ENCODE measurements around the gene XAB2. TPM values are rescaled to one million over a fixed set of nuclear protein-coding genes. Genes with fewer than 3 reads are reported as not detected.
"Not testable (repeated sequence)": the region's sequence is repeated elsewhere in the genome, so short reads cannot be mapped to it uniquely, and the experiment has no call there.

The XAB2 gene
- total RNA-seq, 1 donor from 2014 or later, result 27.5 TPM

DNA sequence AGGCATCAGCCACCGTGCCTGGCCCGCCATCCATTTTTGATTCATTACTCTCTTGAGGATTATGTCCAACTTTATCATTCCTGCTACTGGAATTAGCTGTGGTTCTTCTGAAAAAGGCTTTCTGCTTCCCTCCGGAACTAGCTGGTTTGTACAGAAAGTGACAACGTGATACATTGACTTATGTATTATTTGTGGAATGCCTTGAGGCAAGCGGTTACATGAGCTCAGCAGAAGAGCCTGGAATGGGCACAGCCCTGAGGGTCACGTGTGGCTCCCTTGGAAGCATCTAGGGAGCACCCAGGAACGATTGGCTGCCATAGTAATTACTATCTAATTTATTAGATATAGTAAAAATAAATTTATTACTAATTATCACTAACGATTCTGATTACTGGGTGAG is 25.1 kb upstream of the XAB2 start:
- ATAC-seq (no peak), DNase-seq (no peak)
- intact Hi-C loops (cut with micrococcal nuclease), result no loop called here

DNA sequence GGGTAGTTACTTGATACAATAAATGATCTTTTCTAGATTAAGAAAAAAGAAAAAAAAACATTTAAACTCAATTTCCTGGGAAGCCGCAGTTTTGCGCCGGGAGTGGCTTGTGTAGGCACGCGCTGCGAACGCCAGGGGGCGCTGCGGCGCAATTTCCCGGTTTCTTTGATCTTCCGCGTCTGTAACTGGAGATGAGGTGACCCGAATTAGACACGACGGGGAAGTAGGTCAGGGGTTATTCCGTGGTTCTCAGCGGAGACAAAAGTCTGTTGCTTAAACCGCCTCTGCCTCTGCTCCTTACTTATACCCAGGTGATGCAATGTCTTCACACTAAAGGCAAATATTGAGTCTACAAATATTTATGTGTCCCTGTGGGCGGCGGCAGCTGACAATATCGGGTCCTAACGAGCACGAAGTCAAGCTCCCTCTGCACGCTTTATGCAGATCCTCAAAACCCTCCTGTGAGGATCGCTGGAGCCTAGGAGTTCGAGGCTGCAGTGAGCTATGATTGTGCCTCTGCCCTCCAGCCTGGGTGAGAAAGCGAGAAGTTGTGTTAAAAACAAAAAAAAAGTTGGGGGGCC is 22.8 kb upstream of the XAB2 start:
- intact Hi-C loops (cut with micrococcal nuclease), result no loop called here
- DNase-seq, result peak; percentile 89
- peak; percentile 84 for ATAC-seq

DNA sequence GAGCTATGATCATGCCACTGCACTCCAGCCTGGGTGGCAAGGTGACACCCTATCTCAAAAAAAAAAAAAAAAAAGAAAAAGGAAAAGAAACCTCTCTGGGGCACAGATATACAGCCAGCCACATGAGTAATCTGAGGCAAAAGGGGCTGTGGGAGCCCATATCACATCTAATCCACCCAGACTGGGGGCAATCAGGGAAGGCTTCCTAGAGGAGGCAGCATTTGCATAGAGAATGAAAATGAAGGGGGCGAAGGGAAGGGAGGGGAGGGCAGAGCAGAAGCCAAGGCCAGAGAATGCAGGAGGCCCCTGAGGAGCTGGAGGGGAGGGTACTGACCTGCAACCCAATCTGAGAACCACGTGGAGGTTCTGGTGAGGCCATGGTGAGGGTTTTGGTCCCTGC is 20.8 kb upstream of the XAB2 start:
- ATAC-seq (no peak), DNase-seq (no peak)
- intact Hi-C loops (cut with micrococcal nuclease), result no loop called here

DNA sequence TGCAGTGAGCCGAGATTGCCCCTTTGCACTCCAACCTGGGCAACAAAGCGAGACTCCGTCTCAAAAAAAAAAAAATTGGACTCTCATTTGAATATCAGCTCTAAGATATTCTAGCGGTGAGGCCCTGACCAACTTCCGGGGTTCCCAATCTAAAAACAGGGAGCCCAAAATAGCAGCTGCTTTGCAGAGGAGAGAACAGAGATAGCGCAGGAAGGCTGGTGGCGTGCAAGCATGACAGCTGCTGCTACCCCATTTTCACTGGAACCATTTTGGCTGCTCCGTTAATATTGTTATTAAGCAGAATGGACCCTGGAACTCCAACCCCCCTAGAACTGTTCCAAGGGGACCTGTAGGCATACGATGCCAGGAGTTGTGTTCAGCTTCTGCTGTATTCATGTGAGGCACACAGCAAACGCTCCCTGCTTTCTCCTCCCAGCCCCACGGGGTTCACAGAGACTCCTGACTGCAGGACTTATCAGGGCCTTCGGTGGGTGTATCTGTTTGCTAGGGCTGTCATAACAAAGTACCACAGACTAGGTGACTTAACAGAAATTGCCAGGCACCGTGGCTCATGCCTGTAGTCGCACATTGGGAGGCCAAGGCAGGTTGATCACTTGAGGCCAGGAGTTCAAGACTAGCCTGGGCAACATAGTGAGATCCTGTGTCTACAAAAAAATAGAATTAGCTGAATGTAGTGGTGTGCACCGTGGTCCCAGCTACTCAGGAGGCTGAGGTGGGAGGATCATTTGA is 19.1 kb upstream of the XAB2 start:
- ATAC-seq (peak; percentile 43), DNase-seq (no peak)
- intact Hi-C loops (cut with micrococcal nuclease), result no loop called here

DNA sequence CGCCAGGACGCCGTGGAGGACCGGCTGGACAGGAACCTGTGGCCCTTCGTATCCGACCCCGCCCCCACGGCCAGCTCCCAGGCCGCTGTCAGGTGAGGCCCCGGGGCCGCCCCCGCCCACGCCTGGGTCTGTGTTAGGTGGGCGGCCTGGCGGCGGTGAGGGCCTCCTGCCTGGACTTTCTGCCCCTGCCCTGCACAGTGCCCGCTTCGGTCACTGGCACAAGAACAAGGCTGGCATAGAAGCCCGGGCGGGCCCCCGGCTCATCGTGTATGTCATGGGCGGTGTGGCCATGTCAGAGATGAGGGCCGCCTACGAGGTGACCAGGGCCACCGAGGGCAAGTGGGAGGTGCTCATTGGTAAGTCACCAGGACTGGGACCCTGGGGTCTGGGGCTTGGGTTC is 17.8 kb upstream of the XAB2 start:
- intact Hi-C loops (cut with micrococcal nuclease), result no loop called here
- DNase-seq, result no peak
- ATAC-seq, result no peak

DNA sequence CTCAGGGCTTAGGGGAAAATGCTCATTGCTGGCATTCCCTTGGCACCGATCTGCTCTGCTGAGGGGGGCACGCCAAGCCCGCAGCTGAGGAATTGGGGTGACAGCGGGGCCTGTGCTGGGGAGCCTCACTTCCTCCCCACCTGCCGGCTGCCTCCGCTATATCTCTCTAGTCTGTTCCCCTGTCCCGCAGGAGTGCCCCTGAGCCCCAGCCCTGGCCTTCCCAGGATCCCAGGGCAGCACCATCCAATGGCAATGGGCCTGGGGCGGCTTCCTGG is 17.0 kb upstream of the XAB2 start:
- no peak for ATAC-seq
- DNase-seq, result no peak
- intact Hi-C loops (cut with micrococcal nuclease), result no loop called here

DNA sequence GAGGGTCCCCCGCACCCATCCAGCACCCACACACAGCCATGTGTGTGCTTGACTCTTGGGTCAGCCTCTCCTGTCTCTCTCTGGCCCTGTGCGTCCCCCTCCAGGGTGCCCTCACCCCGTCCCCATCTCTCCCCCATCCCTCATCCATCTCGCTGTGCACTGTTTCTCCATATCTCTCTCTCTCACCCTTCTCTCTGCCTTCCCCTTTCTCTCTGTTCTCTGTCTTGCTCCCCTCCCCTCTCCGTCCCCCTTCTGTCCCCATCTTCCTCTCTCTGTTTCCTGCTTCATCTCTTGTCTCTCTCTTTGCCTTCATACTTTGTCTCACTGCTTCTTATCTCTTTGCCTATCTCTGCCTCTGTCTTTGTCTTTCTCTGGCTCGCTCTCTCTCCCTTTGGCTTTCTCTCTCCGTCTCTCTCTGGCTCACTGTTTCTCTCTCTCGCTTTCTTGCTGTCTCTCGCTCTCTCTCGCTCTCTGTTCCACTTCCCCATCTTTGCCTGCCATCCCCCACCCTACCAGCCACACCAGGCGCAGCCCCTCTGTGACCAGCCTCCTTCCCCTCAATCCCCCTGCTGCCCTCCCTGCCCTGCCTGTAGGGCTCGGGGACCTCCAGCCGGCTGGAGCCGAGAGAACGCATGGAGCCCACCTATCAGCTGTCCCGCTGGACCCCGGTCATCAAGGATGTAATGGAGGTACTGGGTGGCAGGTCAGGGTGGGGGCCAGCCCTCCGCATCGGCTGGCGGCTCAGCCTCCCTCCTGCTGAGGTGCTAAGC is 16.5 kb upstream of the XAB2 start:
- no peak for DNase-seq
- intact Hi-C loops (cut with micrococcal nuclease), result no loop called here
- no peak for ATAC-seq

- intact Hi-C loops (cut with micrococcal nuclease), result no loop called here
- ATAC-seq, result no peak
These were observed 15.8 kb upstream of the XAB2 start for GRCh38 chr19:7645163-7645562.

GRCh38 chr19:7644550-7644877 is 15.2 kb upstream of the XAB2 start:
- intact Hi-C loops (cut with micrococcal nuclease), result no loop called here
- ATAC-seq (no peak), DNase-seq (no peak)

More at GRCh38 chr19:7645163-7645562, 15.8 kb upstream of the XAB2 start:
- DNase-seq, result no peak

DNA sequence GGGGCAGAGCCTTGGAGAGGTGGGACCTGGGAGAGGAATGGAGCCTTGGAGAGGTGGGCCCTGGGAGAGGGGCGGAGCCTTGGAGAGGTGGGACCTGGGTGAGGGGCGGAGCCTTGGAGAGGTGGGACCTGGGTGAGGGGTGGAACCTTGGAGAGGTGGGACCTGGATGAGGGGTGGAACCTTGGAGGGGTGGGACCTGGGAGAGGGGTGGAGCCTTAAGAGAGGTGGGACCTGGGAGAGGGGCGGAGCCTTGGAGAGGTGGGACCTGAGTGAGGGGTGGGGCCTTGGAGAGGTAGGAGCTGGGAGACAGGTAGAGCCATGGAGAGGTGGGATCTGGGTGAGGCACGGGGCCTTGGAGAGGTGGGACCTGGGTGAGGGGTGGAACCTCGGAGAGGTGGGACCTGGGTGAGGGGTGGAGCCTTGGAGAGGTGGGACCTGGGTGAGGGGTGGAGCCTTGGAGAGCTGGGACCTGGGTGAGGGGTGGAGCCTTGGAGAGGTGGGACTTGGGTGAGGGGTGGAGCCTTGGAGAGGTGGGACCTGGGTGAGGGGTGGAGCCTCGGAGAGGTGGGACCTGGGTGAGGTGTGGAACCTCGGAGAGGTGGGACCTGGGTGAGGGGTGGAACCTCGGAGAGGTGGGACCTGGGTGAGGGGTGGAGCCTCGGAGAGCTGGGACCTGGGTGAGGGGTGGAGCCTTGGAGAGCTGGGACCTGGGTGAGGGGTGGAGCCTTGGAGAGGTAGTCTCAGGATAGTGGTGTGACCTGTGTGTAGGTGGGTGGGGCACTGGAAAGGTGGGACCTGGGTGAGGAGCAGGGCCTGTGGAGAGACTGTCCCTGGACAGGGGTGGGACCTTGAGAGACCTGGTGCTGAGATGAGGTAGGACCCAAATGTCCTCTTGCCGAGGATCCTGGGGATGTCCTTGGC is 14.5 kb upstream of the XAB2 start:
- intact Hi-C loops (cut with micrococcal nuclease); ATAC-seq; DNase-seq: not testable (repeated sequence)

DNA sequence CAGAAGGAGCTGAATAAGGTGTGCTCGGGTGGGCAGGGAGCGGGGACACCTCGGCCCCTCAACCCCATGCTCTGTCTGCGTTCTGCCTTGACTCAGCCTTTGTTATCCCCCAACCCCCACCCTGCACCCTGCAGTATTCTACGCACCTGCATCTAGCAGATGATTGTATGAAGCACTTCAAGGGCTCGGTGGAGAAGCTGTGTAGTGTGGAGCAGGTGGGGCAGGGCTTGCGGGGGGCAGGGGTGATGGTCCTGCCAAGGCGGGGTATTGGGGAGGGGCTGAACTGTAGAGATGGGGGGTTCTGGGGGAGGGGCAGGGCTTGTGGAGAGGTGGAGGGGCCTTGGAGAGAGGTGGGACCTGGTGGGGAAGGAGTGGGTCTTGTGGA is 13.7 kb upstream of the XAB2 start:
- intact Hi-C loops (cut with micrococcal nuclease), result no loop called here

DNA sequence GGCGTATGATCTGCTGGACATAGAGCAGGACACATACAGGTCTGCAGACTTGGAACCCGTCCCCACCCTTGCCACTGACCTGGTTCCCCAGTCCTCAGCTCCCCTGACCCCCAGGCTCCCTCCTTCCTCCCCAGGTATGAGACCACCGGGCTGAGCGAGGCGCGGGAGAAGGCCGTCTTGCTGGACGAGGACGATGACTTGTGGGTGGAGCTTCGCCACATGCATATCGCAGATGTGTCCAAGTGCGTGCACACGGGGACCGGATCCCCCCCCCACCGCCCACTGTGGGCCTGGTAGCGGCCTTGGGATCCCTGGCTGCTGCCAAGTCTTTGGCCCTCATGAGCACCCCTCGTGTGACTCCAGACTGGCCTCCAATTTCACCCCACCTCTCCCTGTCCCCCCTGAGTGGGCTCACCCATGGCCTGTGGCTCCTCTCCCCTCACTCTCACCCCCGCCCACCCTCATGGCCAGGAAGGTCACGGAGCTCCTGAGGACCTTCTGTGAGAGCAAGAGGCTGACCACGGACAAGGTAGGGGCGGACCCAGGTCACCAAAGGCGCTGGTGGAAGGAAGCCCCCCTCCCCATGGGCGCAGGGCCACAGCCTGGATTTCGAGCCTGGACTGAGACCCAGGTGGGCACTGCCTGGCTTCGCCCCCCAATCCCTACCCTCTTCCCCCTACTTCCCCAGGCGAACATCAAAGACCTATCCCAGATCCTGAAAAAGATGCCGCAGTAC is 13.1 kb upstream of the XAB2 start:
- DNase-seq, result no peak
- no peak for ATAC-seq
- intact Hi-C loops (cut with micrococcal nuclease), result no loop called here

More for the DNA sequence above, 13.7 kb upstream of the XAB2 start:
- ATAC-seq, result no peak
- no peak for DNase-seq

DNA sequence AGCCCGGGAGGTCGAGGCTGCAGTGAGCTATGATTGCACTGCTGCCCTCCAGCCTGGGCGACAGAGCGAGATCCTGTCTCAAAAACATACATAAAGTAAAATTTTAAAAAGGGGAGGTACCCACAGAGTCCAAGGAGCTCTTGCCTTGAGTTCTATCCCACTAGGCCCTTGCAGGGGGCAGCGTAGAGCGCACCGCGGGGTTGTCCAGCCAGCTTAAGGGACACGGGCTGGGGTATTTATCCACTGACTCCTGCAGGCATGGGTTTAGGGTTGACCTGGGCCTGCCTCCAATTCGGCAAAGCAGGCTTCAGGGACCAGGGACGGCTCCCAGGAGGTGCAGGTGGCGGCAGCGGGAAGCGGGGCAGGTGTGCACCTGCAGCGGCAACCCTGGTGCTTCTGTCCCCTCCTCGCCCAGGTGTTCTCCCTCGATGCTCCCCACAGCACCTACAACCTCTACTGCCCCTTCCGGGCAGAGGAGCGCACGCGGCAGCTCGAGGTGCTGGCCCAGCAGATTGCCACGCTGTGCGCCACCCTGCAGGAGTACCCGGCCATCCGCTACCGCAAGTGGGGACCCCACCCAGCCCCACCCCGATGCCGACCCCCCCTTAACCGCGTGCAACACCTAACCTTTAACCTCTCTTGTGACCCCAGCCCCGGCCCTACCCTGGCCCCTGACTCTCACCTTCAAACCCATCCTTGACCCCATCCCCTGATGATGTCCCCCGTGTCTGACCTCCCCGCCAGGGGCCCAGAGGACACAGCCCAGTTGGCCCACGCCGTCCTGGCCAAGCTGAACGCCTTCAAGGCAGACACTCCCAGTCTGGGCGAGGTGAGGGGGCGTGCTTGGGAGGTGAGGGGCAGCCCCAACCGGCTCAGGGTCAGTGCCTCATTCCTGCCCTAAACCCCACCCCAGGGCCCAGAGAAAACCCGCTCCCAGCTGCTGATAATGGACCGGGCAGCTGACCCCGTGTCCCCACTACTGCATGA is 12.2 kb upstream of the XAB2 start:
- intact Hi-C loops (cut with micrococcal nuclease), result no loop called here
- DNase-seq (no peak), ATAC-seq (no peak)

GRCh38 chr19:7640803-7641202 is 11.5 kb upstream of the XAB2 start:
- intact Hi-C loops (cut with micrococcal nuclease), result no loop called here
- DNase-seq (no peak), ATAC-seq (no peak)

- intact Hi-C loops (cut with micrococcal nuclease), result no loop called here
- DNase-seq, result no peak
- no peak for ATAC-seq
These were observed 10.6 kb upstream of the XAB2 start for GRCh38 chr19:7639863-7640348.

DNA sequence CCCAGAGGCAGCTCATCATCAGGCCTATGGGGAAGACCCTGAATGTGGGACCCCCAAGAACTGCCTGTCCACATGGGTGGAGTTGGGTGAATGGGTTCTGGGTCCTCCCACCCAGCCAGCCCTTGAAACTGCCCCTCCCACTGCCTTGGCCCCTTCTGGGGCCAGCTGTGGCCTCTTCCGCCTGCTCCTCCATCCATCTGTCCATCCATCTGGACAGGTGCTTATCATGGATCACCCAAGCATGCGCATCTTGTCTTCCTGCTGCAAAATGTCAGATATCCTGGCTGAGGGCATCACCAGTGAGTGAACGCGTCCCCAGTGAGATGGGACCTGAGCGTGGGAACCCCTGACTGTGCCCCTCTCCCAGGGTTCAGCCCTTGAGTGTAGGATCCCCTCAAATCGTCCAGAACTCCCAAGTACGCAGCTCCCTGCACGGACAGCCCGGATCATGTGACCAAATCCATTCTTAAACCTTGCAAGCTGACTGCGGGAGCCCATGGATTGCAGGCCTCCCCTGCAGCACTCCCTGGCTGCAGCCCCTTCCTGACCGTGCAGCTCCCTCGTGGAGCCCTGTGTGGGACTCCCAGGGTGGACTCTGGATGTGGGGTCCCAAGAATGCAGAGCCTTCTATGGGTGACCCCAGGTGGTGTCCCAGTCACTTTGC is 9.6 kb upstream of the XAB2 start:
- no peak for ATAC-seq
- no peak for DNase-seq
- intact Hi-C loops (cut with micrococcal nuclease), result no loop called here

Data from left ventricle myocardium superior (tissue), 1 donor.